GM19468 (cell line): ENCODE measurements around the gene SOS2.

ENCODE experiments used
- ATAC-seq: cut with Tn5 transposase; IDR thresholded peaks from one replicate; pipeline ENCODE4 v1.9.1; 2021; ENCODE audit warnings: mild to moderate bottlenecking, moderate library complexity, moderate number of reproducible peaks; ENCODE audit not compliant: unreplicated experiment; ENCODE audit errors: extremely low read depth

SOS2 gene

DNA sequence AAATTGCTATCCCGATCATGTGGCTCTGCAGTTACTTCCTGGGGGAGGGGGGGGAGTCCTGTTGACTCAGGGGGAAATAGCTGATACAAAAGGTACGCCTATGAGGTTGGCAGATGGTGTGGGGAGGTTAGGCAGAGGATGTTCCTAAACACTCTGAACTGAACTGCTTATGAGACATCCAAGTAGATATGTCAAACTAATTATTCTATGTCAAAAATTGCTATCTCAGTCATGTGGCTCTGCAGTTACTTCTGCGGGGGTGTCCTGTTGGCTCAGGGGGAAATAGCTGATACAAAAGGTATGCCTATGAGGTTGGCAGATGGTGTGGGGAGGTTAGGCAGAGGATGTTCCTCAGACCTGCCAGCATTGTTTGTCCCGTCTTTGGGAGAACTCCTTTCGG, 109.9 kb downstream of the SOS2 start:
- no peak for ATAC-seq

DNA sequence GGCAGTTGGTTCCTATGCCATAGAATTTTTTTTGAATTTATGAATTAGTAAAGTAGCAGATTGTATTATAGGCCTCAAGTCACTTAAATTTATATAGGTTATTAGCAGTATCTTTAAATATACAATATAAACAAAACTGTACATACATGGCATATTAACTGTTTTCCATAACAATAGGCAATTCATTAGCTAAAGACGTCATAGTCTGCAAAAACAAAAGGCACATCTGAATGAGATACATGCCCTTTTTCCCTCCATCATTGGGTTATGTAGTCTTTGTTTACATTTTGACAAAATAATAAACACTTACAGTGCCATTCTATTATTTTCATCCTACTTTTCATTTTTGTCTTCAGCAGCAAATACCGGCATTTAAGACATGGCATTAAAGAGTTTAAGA, 113.9 kb downstream of the SOS2 start:
- no peak for ATAC-seq

- no peak for ATAC-seq
Observed at GRCh38 chr14:50116966-50117365, 114.4 kb downstream of the SOS2 start.

DNA sequence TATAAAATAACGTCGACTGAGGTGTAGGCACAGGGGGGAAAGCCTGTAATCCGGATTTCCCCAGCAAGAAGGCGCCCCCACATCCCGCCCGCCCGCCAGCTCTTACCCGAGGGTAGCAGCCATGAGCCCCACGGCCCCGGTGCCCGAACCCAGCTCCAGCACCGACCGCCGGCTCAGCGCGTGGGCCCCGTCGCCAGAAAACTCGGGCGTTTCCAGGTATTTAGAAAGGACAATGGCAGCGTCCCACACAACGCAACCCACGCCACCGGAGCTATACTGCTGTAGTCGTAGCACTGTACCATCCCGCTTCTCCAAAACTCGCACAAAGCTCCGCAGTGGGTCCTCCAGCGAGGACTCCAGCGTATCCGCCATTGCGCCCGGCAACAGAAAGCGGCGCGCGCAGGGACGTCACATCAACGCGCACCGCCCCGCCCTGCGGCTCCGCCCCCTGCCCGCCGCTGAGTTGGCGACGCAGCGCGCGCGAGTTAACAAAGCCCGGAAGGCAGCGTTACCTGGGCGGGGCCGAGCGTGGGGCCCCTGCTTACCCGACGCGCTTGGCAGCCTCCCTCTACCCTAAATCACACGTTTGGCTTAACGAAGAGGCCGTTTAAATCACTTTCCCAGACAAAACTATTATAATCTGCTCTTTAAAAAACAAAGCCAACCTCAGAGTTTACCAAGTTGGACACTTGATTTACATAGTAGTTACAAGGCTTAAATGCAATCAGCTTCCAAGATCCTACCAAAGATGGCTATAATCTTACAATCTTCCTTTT, 115.0 kb downstream of the SOS2 start, which contains the start of gene VCPKMT:
VCPKMT (minus strand) TSS at position 392 of the 776 bp plus-strand sequence; CDS start at position 372, 20 bp downstream.
- peak; percentile 99 for ATAC-seq

DNA sequence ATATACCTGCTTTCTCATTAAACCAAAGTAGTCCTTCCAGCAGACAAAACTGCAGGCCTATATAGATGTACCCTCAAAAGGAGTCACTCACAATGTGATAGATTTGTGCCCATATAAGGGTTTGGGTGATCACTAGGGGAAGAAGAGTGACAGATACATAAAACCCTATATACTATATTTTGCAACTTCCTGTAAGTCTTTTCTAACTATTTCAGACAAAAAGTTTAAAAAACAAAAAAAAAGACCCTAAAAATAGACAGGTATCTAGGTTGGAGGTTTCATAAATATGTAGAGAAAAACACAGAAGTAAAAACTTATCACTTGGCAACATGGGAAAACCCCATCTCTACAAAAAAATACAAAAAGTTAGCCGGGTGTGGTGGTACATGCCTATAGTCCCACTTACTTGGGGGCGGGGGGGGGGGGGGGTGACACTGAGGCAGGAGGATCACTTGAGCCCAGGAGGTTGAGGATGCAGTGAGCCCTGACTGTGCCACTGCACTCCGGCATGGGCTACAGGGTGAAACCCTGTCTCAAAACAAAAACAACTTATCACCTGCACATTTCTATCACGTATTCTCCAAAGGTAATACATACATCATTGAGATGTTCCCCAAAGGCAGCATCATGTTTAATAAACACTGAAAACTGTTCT, 117.9 kb downstream of the SOS2 start:
- no peak for ATAC-seq

DNA sequence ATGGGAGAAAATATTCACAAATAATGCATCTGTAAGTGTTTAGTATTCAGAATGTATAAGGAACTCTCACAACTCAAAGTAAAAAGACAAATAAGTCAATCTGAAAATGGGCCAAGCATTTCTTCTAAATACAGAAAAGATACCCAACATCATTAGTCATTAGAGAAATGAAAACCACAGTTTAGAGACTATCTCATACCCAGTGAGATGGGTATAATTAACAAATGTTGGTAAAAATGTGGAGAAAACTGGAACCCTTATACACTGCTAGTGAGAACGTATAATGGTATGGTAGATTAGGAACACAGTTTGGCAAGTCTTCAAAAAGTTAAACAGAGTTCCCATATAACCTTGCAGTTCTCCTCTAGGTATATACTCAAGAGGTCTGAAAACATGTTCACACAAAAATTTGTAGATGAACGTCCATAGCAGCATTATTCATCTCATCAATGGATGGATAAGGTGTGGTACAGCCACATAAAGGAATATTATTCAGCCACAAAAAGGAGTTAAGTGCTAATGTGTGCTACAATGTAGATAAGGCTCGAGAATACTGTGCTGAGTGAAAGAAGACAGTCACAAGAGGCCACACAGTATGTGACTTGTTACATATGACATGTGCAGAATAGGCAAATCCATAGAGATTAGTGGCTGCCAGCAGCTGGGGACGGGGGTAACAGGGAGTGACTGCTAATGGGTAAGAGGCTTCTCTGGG, 120.9 kb downstream of the SOS2 start:
- no peak for ATAC-seq

DNA sequence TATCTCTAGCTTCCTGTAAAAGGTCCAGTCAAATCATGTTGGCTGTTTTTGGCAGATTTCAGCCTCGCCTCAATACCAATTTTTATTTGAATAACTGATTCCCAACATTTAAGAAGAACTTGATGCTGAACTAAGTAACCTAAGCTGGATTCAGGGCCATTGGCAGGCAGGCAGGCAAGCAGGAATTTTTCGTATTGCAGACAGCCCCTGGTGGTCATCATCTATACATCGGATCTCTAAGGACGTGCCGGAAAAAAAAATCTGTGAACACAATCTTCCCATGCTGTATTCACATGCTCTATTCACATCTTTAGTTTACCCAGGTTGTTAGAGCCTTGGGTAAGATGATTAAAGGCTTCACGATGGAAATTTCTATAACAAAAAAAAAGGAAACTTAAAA, 122.0 kb downstream of the SOS2 start:
- ATAC-seq = no peak

DNA sequence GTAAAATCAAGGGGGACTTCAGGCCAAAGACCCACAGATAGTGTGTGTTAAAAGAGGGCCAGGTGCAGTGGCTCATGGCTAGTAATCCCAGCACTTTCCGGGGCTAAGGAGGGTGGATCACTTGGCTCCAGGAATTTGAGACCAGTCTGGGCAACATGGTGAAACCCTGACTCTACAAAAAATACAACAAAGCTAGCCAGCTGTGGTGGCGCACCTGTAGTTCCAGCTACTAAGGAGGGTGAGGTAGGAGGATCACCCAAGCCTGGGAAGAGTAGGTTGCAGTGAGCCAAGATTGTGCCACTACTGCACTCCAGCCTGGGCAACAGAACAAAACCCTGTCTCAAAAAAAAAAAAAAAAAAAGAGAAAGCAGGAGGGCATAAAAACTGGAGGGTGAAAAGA, 123.5 kb downstream of the SOS2 start:
- ATAC-seq = no peak

GRCh38 chr14:50106178-50106577, 125.2 kb downstream of the SOS2 start:
- no peak for ATAC-seq

DNA sequence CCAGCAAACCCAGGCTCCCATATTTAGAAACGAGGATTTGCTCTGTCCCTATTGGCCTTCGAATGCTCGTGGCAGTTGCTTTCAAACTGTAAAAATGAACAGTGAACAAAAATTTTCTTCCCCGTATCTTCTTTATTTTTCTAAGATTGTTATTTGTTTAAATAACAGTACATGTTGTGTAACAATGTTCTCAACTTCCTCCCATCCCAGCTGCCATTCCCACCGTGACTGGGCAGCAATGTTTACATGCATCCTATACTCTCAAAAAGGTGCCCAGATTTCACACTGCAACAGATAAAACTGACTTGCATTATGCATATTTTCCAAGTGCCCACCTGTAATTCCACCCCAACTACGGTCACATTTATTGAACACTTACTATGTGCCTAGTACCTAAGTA, 127.8 kb downstream of the SOS2 start:
- ATAC-seq = no peak

DNA sequence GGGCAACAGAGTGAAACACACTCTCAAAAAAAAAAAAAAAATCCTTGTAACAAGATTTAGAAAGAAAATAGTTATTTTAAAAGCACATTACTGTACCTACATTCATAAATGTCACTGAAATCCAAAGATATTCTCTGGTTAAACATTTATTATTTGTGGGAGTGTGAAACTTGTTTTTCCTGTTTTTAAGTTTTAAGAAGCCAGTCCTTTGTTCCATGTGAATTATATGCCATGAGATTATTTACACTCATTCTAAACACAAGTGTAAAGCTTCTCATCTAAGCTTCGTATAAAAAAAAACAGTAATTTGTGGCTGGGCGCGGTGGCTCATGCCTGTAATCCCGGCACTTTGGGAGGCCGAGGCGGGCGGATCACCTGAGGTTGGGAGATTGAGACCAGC, 130.0 kb downstream of the SOS2 start:
- no peak for ATAC-seq

GRCh38 chr14:50100805-50101204, 130.6 kb downstream of the SOS2 start:
- ATAC-seq = no peak

DNA sequence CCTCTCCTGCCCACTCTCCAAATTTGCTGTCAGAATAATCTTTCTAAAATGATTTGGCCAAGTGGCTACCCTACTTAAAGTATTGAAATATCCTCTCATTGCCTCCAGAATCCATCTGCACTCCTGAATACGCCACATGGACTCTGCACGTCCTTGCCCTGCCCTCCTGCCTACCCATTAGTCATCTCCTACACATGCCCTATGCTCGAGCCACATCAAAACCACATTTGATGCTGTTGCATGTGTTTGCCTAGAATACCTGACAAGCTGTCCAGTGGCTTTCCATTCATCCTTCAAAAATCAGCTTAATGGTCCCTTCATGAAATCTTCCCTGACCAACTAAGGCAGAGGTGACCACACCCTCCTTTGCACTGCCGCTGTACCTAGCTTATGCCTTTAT, 132.0 kb downstream of the SOS2 start:
- ATAC-seq = no peak

DNA sequence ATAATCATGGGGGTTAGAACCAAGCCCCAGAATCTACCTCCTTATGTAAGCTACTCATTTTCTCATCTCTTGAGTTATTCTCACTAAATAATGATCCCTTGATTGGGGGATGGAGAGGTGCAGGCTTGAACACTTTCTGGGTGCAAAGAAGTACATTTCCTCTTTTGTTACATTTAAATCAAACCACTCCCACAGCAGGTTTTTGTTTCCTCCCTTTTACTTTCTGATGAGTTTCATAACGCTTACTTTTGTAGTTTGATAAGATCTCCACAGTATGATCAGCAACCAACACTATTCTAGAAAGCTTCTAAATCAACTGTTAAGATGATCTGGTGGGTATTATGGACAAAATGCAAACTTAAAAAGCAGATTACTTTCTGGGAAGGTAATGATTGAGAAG, 135.5 kb downstream of the SOS2 start:
- no peak for ATAC-seq

DNA sequence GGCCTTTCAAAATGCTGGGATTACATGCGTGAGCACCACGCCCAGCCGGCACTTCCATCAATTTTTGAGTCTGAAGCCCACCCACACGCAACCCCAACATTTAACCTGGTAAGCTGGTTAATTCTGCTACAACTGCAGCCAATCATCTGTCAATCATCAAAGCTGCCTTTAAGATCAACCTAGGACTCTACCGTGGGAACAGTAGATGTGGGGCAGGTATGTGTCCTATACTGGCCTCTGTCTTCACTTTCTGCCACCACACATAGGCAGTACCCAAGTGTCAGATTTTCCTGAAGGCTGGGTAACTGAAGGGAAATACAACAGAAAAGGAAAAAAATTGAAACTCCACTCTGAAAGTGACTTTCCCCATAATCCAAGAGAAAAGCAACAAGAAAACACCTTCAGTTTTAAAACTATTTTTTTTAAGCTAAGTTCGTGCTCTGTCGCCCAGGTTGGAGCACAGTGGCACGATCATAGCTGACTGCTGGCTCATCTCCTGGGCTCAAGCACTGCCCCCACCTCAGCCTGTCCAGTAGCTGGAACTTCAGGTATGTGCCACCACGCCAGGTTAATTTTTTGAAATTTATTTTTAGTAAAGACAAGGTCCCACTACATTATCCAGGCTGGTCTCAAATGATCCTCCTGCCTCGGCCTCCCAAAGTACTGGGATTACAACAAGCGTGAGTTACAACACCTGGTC, 137.2 kb downstream of the SOS2 start:
- no peak for ATAC-seq

DNA sequence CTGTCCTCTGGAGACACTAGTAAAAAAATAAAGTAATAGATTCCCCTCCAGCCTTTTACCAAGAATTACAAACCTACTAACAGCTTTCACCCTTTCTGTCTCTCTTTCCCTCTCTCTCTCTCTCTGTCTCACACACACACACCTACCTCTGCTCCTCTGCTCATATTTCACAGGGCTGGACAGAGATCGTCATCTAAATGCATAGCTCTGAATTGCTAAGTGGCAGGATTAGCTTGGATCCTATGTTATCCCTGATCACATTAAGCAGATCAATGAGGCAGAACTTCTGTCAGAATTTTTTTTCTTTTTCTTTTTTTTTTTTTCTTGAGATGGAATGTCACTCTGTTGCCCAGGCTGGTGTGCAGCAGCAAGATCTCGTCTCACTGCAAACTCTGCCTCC, 137.9 kb downstream of the SOS2 start:
- no peak for ATAC-seq

DNA sequence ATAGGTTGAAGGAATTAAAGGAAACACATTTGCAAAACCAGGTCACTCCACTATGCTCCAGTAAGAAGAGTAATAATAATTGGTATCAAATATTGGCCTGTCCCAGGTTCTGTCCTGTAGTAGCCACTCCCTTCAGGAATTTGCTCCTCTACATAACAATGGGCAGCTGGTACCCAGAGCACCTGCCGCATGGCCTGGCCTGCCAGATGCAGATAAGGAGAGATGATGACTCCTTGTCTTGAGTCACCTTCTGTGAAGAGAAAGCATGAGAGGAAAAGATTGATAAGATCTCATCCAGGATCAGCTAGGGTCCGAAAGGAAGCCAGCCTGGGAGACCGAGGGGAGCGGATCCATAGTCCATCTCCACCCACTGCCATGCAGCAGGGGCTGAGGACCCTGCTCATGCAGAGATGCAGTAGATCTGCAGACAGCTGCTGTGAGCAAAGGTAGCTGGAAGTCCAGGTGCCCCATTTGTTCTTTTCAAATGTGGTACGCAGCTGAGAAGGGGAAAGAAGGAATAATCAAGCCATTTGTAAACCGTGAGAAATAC, 139.3 kb downstream of the SOS2 start:
- ATAC-seq = no peak

DNA sequence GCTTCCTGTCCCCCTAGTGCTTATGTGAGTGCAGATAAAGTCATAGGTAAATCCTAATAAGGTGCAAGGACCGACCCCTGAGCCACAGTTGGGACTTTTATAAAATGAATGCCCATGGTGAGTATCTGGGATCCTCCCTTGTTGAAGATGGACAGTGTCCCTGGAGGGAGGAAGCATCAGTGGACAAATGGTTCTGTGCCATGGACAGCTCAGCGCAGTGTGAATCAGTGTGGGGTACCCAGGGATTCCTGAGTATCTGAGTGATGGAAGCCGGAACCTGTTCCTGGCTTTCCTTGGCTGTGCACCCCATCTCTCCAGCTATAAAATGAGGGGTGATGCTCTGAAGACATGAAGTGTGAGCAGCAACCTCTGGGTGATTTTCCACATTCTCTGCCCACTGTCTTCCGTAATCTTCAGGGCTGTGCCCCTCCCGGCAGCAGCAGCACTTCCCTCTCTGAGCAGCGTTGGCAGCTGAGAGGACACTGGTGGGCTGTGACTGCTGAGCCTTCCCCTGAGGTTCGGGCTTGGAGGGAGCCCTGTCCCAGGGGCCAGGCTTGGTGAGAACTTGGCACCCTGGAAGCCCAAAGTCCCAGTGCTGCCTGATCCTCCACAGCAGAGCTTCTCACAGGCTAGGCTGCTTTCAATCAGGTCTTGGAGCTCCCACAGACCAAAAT, 140.0 kb downstream of the SOS2 start:
- ATAC-seq = no peak

DNA sequence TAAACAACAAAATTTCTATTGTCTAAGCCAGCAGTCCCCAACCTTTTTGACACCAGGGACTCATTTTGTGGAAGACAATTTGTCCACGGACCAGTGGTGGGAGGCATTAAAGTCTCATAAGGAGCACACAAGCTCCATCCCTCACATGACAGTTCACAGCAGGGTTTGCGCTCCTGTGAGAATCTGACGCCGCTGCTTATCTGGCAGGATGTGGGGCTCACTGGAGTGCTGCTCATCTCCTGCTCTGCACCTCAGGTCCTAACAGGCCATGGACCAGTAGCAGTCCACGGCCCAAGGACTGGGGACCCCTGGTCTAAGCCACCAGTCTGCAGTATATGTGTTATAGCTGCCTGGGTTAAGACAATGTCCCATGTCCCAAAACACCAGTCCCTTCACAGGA, 142.2 kb downstream of the SOS2 start:
- ATAC-seq = no peak

DNA sequence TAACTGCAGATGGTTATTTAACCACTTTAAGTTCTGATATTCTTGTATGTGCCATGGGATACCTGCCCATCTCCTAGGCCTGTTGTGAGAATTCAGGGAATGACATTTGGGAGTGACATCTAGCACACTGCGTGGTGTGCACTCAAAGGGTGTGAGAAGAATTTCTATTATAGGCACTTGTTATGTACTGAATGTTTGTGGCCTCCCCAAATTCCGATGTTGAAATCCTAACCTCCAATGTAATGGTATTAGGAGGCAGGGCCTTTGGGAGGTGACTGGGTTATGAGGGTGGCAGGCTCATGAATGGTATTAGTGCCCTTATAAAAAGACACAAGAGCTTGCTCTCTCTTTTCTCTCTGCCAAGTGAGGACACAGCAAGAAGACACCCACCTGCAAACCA, 142.6 kb downstream of the SOS2 start:
- no peak for ATAC-seq
